GM21717 (cell line): ENCODE data around the gene TBC1D10B.
"Not testable (repeated sequence)": the region's sequence is repeated elsewhere in the genome, so short reads cannot be mapped to it uniquely, and the experiment has no call there.

Experiments used
- ATAC-seq: cut with Tn5 transposase; IDR thresholded peaks from one replicate; pipeline ENCODE4 v1.9.1; 2021; ENCODE audit warnings: mild to moderate bottlenecking, moderate library complexity; ENCODE audit not compliant: unreplicated experiment

The TBC1D10B gene

GRCh38 chr16:30356401-30357084 lies 13.8 kb downstream of the TBC1D10B start:
- ATAC-seq: no peak

GRCh38 chr16:30355954-30356308 lies 14.4 kb downstream of the TBC1D10B start:
- no peak for ATAC-seq

- peak; percentile 44 for ATAC-seq
Observed at GRCh38 chr16:30355144-30355953, 14.9 kb downstream of the TBC1D10B start, which contains the start of gene CD2BP2. Gene CD2BP2 (minus strand): TSS chr16:30355308. CDS start chr16:30354681, 627 bp downstream.

GRCh38 chr16:30354423-30355143 lies 15.7 kb downstream of the TBC1D10B start:
- ATAC-seq: peak; percentile 13

GRCh38 chr16:30353438-30354129 lies 16.7 kb downstream of the TBC1D10B start:
- no peak for ATAC-seq

DNA sequence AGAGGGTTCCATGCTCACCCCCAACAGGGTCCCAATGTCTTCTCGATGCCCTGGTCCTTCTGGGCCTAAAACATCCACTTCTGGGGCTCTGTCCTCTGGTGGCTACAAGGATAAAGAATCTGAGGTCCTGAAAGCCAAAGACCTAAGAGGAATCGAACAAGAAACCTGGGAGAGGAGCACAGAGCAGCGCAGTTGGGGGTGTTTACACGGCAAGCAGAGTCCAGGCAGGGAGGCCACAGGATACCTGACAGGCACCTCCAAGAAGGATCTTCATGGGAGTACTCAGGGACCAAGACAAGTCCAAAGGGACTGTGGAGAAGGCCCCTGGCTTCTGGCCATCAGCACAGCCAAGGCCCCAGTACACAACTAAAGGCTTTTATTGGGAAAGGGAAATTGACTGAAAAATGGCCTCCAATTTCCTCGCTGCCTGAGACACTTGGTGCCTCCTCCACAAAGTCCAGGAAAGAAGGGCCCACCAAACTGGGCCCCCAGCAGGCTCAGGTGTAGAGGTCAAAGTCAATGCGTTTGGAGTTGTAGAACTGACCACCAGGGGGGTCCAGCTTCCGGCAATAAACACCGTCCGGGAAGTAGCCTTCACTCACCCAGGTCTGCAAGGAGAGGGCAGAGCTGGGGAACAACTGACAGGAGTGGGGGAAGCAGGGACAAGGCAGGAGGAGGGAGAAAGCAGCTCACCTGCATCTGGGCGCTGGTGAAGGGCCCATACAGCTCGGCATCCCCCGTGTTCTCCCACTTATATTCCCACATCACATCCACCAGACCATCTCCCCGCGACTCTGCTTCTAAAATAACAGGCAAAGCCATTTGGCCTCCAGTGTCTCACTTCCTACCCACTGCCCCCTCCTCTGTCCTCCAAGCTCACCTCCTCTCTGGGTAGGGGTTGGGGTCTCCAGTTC lies 17.5 kb downstream of the TBC1D10B start:
- no peak for ATAC-seq

GRCh38 chr16:30351586-30352419 lies 18.5 kb downstream of the TBC1D10B start:
- no peak for ATAC-seq

DNA sequence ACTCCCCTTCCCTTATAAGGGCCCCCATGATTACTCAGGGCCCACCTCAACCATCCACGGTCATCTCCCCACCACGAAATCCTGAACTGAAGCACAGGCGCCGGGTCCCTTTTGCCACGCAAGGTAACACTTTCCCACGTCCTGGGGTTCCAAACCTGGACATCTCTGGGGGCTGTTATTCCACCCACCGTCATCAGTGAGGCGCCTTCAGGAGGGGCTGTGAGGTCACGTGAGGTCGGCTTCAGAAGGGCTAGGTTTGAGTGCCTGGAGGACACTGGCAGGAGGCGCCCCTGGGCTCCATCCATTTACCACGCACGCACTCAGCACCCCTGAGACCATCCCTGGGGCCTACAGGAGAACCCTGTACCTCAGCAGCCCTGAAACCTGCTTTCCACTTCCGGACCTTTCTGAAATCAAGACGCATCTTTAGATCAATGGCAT lies 19.3 kb downstream of the TBC1D10B start:
- ATAC-seq: no peak

- ATAC-seq: no peak
Observed at GRCh38 chr16:30350134-30350871, 20.0 kb downstream of the TBC1D10B start.

GRCh38 chr16:30349675-30350074 lies 20.6 kb downstream of the TBC1D10B start:
- no peak for ATAC-seq

DNA sequence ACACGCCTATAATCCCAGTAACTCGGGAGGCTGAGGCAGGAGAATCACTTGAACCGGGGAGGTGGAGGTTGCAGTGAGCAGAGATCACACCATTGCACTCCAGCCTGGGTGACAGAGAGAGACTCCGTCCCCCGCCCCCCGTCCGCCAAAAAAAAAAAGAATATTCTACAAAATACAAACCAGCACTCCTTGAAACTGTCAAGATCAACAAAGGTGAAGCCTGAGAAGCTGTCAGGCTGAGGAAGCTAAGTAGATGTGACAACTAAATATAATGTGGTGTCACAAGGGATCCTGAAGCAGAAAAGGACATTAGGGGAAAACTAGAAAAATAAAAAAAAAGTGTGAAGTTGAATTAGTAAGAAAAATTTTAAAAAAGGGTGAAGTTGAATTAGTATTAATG lies 21.4 kb downstream of the TBC1D10B start:
- no peak for ATAC-seq

- no peak for ATAC-seq
Observed at GRCh38 chr16:30348113-30348512, 22.2 kb downstream of the TBC1D10B start.

DNA sequence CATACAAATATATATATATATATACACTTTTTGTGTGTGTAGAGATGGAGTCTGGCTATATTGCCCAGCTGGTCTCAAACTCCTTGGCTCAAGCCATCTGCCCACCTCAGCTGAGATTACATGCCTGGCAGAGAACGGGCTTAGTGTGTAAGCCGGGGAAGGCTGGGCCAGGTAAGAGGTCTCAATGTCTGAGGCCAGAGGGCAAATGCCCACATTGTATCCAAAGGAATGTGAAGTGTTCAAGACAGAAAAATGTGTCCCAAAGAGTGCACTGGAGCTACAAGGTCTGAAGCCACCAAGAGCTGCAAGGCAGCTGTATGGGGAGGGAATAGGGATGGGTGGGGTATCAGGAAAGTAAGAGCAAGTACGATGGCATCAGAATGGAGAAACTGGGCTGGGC lies 24.0 kb downstream of the TBC1D10B start:
- no peak for ATAC-seq

DNA sequence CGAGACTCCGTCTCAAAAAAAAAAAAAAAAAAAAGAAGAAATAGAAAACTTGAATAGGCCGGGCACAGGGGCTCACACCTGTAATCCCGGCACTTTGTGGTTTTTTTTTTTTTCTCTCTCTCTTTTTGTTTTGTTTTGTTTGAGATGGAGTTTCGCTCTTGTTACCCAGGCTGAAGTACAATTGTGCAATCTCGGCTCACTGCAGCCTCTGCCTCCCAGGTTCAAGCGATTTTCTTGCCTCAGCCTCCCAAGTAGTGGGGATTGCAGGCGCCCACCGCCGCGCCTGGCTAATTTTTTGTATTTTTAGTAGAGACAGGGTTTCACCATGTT lies 26.8 kb downstream of the TBC1D10B start:
- not testable (repeated sequence) for ATAC-seq

- no peak for ATAC-seq
Observed at GRCh38 chr16:30342751-30343490, 27.4 kb downstream of the TBC1D10B start.

- ATAC-seq: not testable (repeated sequence)
Observed at GRCh38 chr16:30341971-30342370, 28.3 kb downstream of the TBC1D10B start.

DNA sequence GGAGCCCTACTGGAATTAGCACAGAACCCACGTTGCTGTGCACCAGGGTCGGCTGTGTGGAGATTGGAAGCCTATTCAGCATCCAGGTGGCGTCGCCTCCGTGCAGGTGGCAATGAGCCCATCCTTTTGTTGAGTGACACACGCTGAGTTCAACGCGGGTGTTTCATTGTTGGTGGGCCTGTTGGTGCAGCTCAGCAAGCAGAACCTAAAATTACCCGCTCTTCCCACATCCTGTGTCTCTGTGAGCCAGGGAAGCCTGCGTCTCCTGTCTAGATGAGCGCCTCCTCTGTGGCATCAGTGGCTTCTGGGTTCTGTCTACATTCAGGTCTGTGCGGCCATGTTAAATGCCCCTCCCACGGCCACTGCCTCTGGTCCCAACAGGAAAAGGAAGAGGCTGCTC lies 29.7 kb downstream of the TBC1D10B start:
- ATAC-seq: no peak

DNA sequence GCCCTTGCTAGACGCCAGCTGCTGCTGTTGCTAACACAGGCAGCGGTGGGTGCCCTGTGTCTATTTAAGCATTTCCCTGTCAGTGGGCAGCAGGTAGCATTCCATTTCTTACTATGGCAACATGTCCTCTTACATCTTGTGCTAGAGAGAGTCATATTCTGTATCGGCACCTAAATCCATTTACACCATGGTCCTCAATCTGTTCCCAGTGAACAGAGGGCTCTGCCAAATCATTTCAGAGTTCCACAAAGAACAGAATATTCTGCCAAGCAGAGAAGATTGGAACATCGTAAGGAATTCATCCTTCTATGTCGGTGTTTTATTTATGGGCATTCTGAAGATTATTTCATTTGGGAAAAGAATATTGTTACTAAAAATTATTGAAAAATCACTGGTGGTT lies 31.6 kb downstream of the TBC1D10B start:
- not testable (repeated sequence) for ATAC-seq
